ENCODE data around the gene FIZ1.

DNA sequence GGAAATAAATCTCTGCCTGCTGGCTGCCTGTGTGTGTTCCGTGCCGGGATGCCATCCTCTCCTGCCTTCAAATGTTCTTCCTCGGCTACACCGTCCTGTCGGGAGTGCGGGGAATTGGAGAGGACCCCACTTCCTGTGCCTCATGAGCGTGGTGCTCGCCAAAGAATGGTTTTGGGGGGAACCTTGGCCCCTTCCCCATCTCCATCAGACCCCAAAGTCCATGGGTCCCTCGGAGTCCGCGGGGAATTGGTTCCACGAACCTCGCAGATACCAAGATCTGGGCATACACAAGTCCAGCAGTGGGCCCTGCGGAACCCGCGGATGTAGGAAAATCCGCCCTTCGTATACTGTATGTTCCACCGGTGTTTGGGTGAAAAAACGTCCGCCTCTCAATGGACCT is 3.8 kb upstream of the FIZ1 start:
- TF ChIP-seq JUND (IDR thresholded peaks at IDR 0.05) (no peak), CTCF (IDR thresholded peaks at IDR 0.05; ENCODE audit: low read depth, low read length, missing input control) (no peak)

All from liver (tissue), 3 donors.